Activated CD8-positive, alpha-beta T cell treated with anti-CD3 and anti-CD28 coated beads for 36 hours (primary cell): ENCODE results near the gene KBTBD3. TPM values are rescaled to one million over a fixed set of nuclear protein-coding genes. Genes with fewer than 3 reads are reported as not detected.
"Not testable (repeated sequence)": the region's sequence is repeated elsewhere in the genome, so short reads cannot be mapped to it uniquely, and the experiment has no call there.

Experiments used
- ATAC-seq: fragments of 200-7000 bp; cut with Tn5 transposase; one replicate; pipeline ENCODE4 v1.10.0; 2021; ENCODE audit warnings: mild to moderate bottlenecking, moderate library complexity
- CTCF ChIA-PET: fragments of 350-600 bp; sonication (Branson Sonifier 250); formaldehyde crosslinking; loops from one replicate; lab custom pipeline; 2021; ENCODE audit warnings: antibody characterized with exemption; lab: Charles Lee
- POLR2A ChIA-PET: fragments of 350-600 bp; sonication (Branson Sonifier 250); formaldehyde crosslinking; loops from one replicate; lab custom pipeline; 2021; ENCODE audit warnings: antibody characterized with exemption; lab: Charles Lee
- DNase-seq: peaks from one replicate; pipeline ENCODE4 v3.0.0-alpha.2; 2020
- H3K27ac Mint-ChIP-seq: one replicate; pipeline ENCODE4 v1.8.0; 2021; ENCODE audit warnings: mild to moderate bottlenecking, mixed read lengths
- H3K27me3 Mint-ChIP-seq: one replicate; pipeline ENCODE4 v1.8.0; 2021; ENCODE audit warnings: mixed read lengths
- H3K36me3 Mint-ChIP-seq: one replicate; pipeline ENCODE4 v1.8.0; 2021; ENCODE audit warnings: low read depth, mixed read lengths
- H3K4me1 Mint-ChIP-seq: one replicate; pipeline ENCODE4 v1.8.0; 2021; ENCODE audit warnings: low read depth, mixed read lengths
- H3K4me3 Mint-ChIP-seq: one replicate; pipeline ENCODE4 v1.8.0; 2021; ENCODE audit warnings: mild to moderate bottlenecking, moderate library complexity, mixed read lengths
- H3K9me3 Mint-ChIP-seq: one replicate; pipeline ENCODE4 v1.8.0; 2021; ENCODE audit warnings: mixed read lengths
- CTCF ChIP-seq: fragments of 200-600 bp; IDR thresholded peaks from one replicate; pipeline ENCODE4 v1.8.0; 2022; ENCODE audit warnings: antibody characterized with exemption, mild to moderate bottlenecking
- intact Hi-C: fragments of 100-400 bp; cut with micrococcal nuclease; formaldehyde crosslinking; loops from one replicate; pipeline ENCODE4 v1.10.0; 2022
- total RNA-seq, 2 experiments: library from RNA; stranded (reverse); gene quantifications; one replicate each; pipeline ENCODE4 v1.2.3, GENCODE V29; 2021

Gene KBTBD3
- total RNA-seq, 2 experiments from 2014 or later: 10.2 to 11.2 TPM

- Mint-ChIP-seq H3K27ac (no peak overlapping the region), H3K9me3 (no peaks in the 10 kb centered on the region), H3K4me1 (peaks cover 48% of the 10 kb centered on the region), H3K27me3 (no peaks in the 10 kb centered on the region), H3K4me3 (no peak overlapping the region), H3K36me3 (peaks cover 48% of the 10 kb centered on the region)
- no peak for ATAC-seq
- TF ChIP-seq CTCF: no peak
- ChIA-PET CTCF (no interaction called here), POLR2A (no interaction called here)
- intact Hi-C loops: no loop called here
- DNase-seq: no peak
These were observed 62.5 kb downstream of the KBTBD3 start for GRCh38 chr11:106014620-106015019.

GRCh38 chr11:106014035-106014434, 63.1 kb downstream of the KBTBD3 start:
- intact Hi-C loops: no loop called here
- POLR2A ChIA-PET: no interaction called here
- Mint-ChIP-seq H3K4me1 (peaks cover 48% of the 10 kb centered on the region), H3K4me3 (no peak overlapping the region), H3K36me3 (peaks cover 51% of the 10 kb centered on the region), H3K27ac (no peak overlapping the region), H3K27me3 (no peaks in the 10 kb centered on the region), H3K9me3 (no peaks in the 10 kb centered on the region)
- CTCF ChIA-PET: interaction anchor here (1.4 kb wide), 1 partner anchor 9 kb away, joined by 4 read pairs; no protein-coding TSS in a partner anchor
- TF ChIP-seq CTCF: no peak
- no peak for DNase-seq
- ATAC-seq: no peak

GRCh38 chr11:106012744-106013143, 64.4 kb downstream of the KBTBD3 start:
- ATAC-seq (peak; percentile 27), DNase-seq (no peak)
- Mint-ChIP-seq H3K4me1 (peaks cover 45% of the 10 kb centered on the region), H3K36me3 (peaks cover 57% of the 10 kb centered on the region), H3K27ac (no peak overlapping the region), H3K9me3 (no peaks in the 10 kb centered on the region), H3K4me3 (no peak overlapping the region), H3K27me3 (no peaks in the 10 kb centered on the region)
- ChIA-PET POLR2A (no interaction called here), CTCF (interaction anchor here (1.4 kb wide), 1 partner anchor 10 kb away, joined by 4 read pairs; no protein-coding TSS in a partner anchor)
- TF ChIP-seq CTCF: no peak
- intact Hi-C loops: no loop called here

- ChIA-PET POLR2A (no interaction called here), CTCF (interaction anchor here (1.2 kb wide), 1 partner anchor 9 kb away, joined by 3 read pairs; no protein-coding TSS in a partner anchor)
- no peaks in the 10 kb centered on the region for H3K27me3 Mint-ChIP-seq
- intact Hi-C loops: no loop called here
- ATAC-seq: no peak
- peaks cover 37% of the 10 kb centered on the region for H3K4me1 Mint-ChIP-seq
- DNase-seq: no peak
- H3K36me3 Mint-ChIP-seq: peaks cover 69% of the 10 kb centered on the region
- no peak overlapping the region for H3K27ac Mint-ChIP-seq
- H3K4me3 Mint-ChIP-seq: no peak overlapping the region
- H3K9me3 Mint-ChIP-seq: no peaks in the 10 kb centered on the region
- no peak for TF ChIP-seq CTCF
These were observed 65.7 kb downstream of the KBTBD3 start for GRCh38 chr11:106011481-106011880.

GRCh38 chr11:106003094-106003493, 74.1 kb downstream of the KBTBD3 start:
- CTCF ChIA-PET, H3K4me3 Mint-ChIP-seq, intact Hi-C loops, DNase-seq, H3K27ac Mint-ChIP-seq, ATAC-seq, POLR2A ChIA-PET, H3K27me3 Mint-ChIP-seq, H3K4me1 Mint-ChIP-seq: not testable (repeated sequence)
- Mint-ChIP-seq H3K36me3 (peaks cover 79% of the 10 kb centered on the region), H3K9me3 (peaks cover 23% of the 10 kb centered on the region)
